NCI-H1694 treated with DMSO at 0.1 percent for 48 hours (cell line): Measurements from ENCODE around the gene P2RY6.
A peak's percentile ranks its signal among the peaks of the same experiment; 100 is the strongest.

Experiments used
- DNase-seq: peaks from one replicate; lab custom pipeline; 2025; lab: John Stamatoyannopoulos, UW

Gene P2RY6

GRCh38 chr11:73316422-73316821, 44.3 kb downstream of the P2RY6 start:
- no peak for DNase-seq

- DNase-seq = peak; percentile 9
Observed at GRCh38 chr11:73317373-73317772, 45.2 kb downstream of the P2RY6 start.

GRCh38 chr11:73317803-73318202, 45.7 kb downstream of the P2RY6 start:
- DNase-seq = no peak

GRCh38 chr11:73318501-73319011, 46.4 kb downstream of the P2RY6 start:
- no peak for DNase-seq

- no peak for DNase-seq
Observed at GRCh38 chr11:73320763-73321603, 48.8 kb downstream of the P2RY6 start.

GRCh38 chr11:73321604-73322381, 49.7 kb downstream of the P2RY6 start:
- DNase-seq = no peak

GRCh38 chr11:73322382-73323306, 50.5 kb downstream of the P2RY6 start:
- no peak for DNase-seq

- no peak for DNase-seq
Observed at GRCh38 chr11:73323464-73323863, 51.3 kb downstream of the P2RY6 start.

- no peak for DNase-seq
Observed at GRCh38 chr11:73324116-73324515, 52.0 kb downstream of the P2RY6 start.

GRCh38 chr11:73324665-73325035, 52.5 kb downstream of the P2RY6 start:
- DNase-seq = no peak

- peak; percentile 74 for DNase-seq
Observed at GRCh38 chr11:73325036-73325981, 53.2 kb downstream of the P2RY6 start.

- DNase-seq = no peak
Observed at GRCh38 chr11:73326929-73327811, 55.0 kb downstream of the P2RY6 start.

- no peak for DNase-seq
Observed at GRCh38 chr11:73327812-73328364, 55.8 kb downstream of the P2RY6 start.

GRCh38 chr11:73330569-73331093, 58.5 kb downstream of the P2RY6 start:
- no peak for DNase-seq

GRCh38 chr11:73331138-73331916, 59.2 kb downstream of the P2RY6 start:
- DNase-seq = no peak

- DNase-seq = no peak
Observed at GRCh38 chr11:73333173-73333572, 61.0 kb downstream of the P2RY6 start.

- DNase-seq = no peak
Observed at GRCh38 chr11:73333640-73334383, 61.7 kb downstream of the P2RY6 start.
